HG03342 (cell line): ENCODE results near the gene ATP10A.
"Not testable (repeated sequence)": the region's sequence is repeated elsewhere in the genome, so short reads cannot be mapped to it uniquely, and the experiment has no call there.

Experiments
- ATAC-seq: cut with Tn5 transposase; IDR thresholded peaks from one replicate; pipeline ENCODE4 v1.9.1; 2021; ENCODE audit warnings: mild to moderate bottlenecking, moderate library complexity; ENCODE audit not compliant: unreplicated experiment

ATP10A gene

GRCh38 chr15:25667829-25668228, 195.3 kb downstream of the ATP10A start:
- ATAC-seq, result no peak

- ATAC-seq, result no peak
These were observed 197.2 kb downstream of the ATP10A start for GRCh38 chr15:25665913-25666312.

GRCh38 chr15:25664761-25665160, 198.4 kb downstream of the ATP10A start:
- ATAC-seq, result no peak

- ATAC-seq, result no peak
These were observed 199.6 kb downstream of the ATP10A start for GRCh38 chr15:25663515-25663914.

GRCh38 chr15:25661898-25662297, 201.2 kb downstream of the ATP10A start:
- no peak for ATAC-seq

GRCh38 chr15:25659251-25659650, 203.9 kb downstream of the ATP10A start:
- no peak for ATAC-seq

- ATAC-seq, result no peak
These were observed 204.6 kb downstream of the ATP10A start for GRCh38 chr15:25658560-25658959.

GRCh38 chr15:25655207-25655948, 207.7 kb downstream of the ATP10A start:
- ATAC-seq, result no peak

GRCh38 chr15:25653371-25653770, 209.8 kb downstream of the ATP10A start:
- ATAC-seq, result no peak

GRCh38 chr15:25652704-25653103, 210.4 kb downstream of the ATP10A start:
- ATAC-seq, result no peak

- ATAC-seq, result no peak
These were observed 213.7 kb downstream of the ATP10A start for GRCh38 chr15:25649390-25649789.

- no peak for ATAC-seq
These were observed 220.0 kb downstream of the ATP10A start for GRCh38 chr15:25643120-25643519.

GRCh38 chr15:25641762-25642161, 221.4 kb downstream of the ATP10A start:
- no peak for ATAC-seq

GRCh38 chr15:25641361-25641760, 221.8 kb downstream of the ATP10A start:
- no peak for ATAC-seq

- ATAC-seq, result not testable (repeated sequence)
These were observed 222.2 kb downstream of the ATP10A start for GRCh38 chr15:25640959-25641358.

- no peak for ATAC-seq
These were observed 222.7 kb downstream of the ATP10A start for GRCh38 chr15:25640381-25640780.

- ATAC-seq, result not testable (repeated sequence)
These were observed 226.6 kb downstream of the ATP10A start for GRCh38 chr15:25636486-25636885.

- no peak for ATAC-seq
These were observed 227.9 kb downstream of the ATP10A start for GRCh38 chr15:25635191-25635590.

GRCh38 chr15:25633862-25634261, 229.3 kb downstream of the ATP10A start:
- no peak for ATAC-seq

- ATAC-seq, result no peak
These were observed 231.2 kb downstream of the ATP10A start for GRCh38 chr15:25631971-25632370.
